SK-N-SH (cell line): Measurements from ENCODE around the gene CDX1.

Experiments used
- EP300 ChIP-seq, 2 experiments: IDR thresholded peaks; 2 replicates each; pipeline versions ENCODE4 v1.4.0 to v1.6.1; 2012; ENCODE audit warnings: borderline replicate concordance in 1 of 2, low read depth in 1 of 2, low read length in 1 of 2
- JUND ChIP-seq: IDR thresholded peaks from 2 replicates; pipeline ENCODE4 v1.4.0; 2012
- POLR2AphosphoS5 ChIP-seq: IDR thresholded peaks from 2 replicates; pipeline ENCODE4 v1.6.1; 2012; ENCODE audit warnings: low read depth, low read length
- REST ChIP-seq: IDR thresholded peaks from 2 replicates; pipeline ENCODE4 v1.6.1; 2012; ENCODE audit warnings: mild to moderate bottlenecking, low read depth, low read length, moderate library complexity
- USF2 ChIP-seq: fragments of 150-350 bp; IDR thresholded peaks from 2 replicates; pipeline ENCODE4 v1.6.1; 2017; ENCODE audit warnings: antibody characterized with exemption, low read length, low read depth, borderline replicate concordance
- TF ChIP-seq, protein P1 (sequence below): fragments of 200-600 bp; sonication (generic); IDR thresholded peaks from 2 replicates; pipeline ENCODE4 v1.6.1; 2017; ENCODE audit warnings: antibody characterized with exemption, mild to moderate bottlenecking, moderate library complexity

- TF ChIP-seq, protein P1, sequence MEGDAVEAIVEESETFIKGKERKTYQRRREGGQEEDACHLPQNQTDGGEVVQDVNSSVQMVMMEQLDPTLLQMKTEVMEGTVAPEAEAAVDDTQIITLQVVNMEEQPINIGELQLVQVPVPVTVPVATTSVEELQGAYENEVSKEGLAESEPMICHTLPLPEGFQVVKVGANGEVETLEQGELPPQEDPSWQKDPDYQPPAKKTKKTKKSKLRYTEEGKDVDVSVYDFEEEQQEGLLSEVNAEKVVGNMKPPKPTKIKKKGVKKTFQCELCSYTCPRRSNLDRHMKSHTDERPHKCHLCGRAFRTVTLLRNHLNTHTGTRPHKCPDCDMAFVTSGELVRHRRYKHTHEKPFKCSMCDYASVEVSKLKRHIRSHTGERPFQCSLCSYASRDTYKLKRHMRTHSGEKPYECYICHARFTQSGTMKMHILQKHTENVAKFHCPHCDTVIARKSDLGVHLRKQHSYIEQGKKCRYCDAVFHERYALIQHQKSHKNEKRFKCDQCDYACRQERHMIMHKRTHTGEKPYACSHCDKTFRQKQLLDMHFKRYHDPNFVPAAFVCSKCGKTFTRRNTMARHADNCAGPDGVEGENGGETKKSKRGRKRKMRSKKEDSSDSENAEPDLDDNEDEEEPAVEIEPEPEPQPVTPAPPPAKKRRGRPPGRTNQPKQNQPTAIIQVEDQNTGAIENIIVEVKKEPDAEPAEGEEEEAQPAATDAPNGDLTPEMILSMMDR: no peak
- TF ChIP-seq EP300 (IDR thresholded peaks at IDR 0.05; ENCODE audit: borderline replicate concordance in 1 of 2, low read depth in 1 of 2, low read length in 1 of 2): no peak
- TF ChIP-seq POLR2AphosphoS5: no peak
- TF ChIP-seq REST: no peak
- TF ChIP-seq USF2: no peak
- no peak for TF ChIP-seq JUND
Observed at GRCh38 chr5:150147670-150148069, 18.9 kb upstream of the CDX1 start.
